Endothelial cell of umbilical vein (primary cell): ENCODE data around the gene HSPA9. TPM values are rescaled to one million over a fixed set of nuclear protein-coding genes. Genes with fewer than 3 reads are reported as not detected.

Experiments used
- BruUV-seq: library from RNA; stranded (reverse); fragments of 400-500 nt; replicated peaks from 2 replicates; lab custom pipeline; 2021; lab: Mats Ljungman, UMichigan
- CTCF ChIA-PET: fragments of 300-600, 350-600 bp; sonication (Branson Sonifier 250); formaldehyde crosslinking; loops from one replicate; lab custom pipeline; 2021; ENCODE audit warnings: antibody characterized with exemption, inconsistent platforms; lab: Charles Lee
- POLR2A ChIA-PET: fragments of 300-600, 350-600 bp; sonication (Branson Sonifier 250); formaldehyde crosslinking; loops from one replicate; lab custom pipeline; 2021; ENCODE audit warnings: antibody characterized with exemption, inconsistent platforms; lab: Charles Lee
- DNase-seq: peaks from one replicate; pipeline ENCODE4 v3.0.0-alpha.2; 2011; ENCODE audit warnings: low read depth, low spot score
- FAIRE-seq: peaks from 2 replicates; lab custom pipeline; 2011; peaks lifted over from hg19 to GRCh38; lab: Jason Lieb, UNC
- H2AFZ ChIP-seq: 2 replicates; pipeline ENCODE4 v1.6.0; 2012; ENCODE audit warnings: low read depth, low read length, control low read depth, inconsistent platforms
- H3K27ac ChIP-seq: 2 replicates; pipeline ENCODE4 v1.5.1; 2011; ENCODE audit warnings: low read depth, mild to moderate bottlenecking, control low read depth, low read length, moderate library complexity; ENCODE audit not compliant: insufficient read depth
- H3K27me3 ChIP-seq, 2 experiments: 2 replicates each; pipeline versions ENCODE4 v1.6.0 to v1.6.1; 2011; ENCODE audit warnings: low read length in 2 of 2, mixed read lengths in 1 of 2; ENCODE audit not compliant: control insufficient read depth in 2 of 2, insufficient read depth in 2 of 2
- H3K36me3 ChIP-seq, 2 experiments: 2 replicates in 1 of 2; 3 replicates in 1 of 2; pipeline ENCODE4 v1.5.1; 2011; ENCODE audit warnings: low read length in 2 of 2, mild to moderate bottlenecking in 1 of 2, moderate library complexity in 1 of 2; ENCODE audit not compliant: control insufficient read depth in 2 of 2, insufficient read depth in 2 of 2; ENCODE audit errors: extremely low read depth in 1 of 2
- H3K4me1 ChIP-seq: 3 replicates; pipeline ENCODE4 v1.5.1; 2011; ENCODE audit warnings: mild to moderate bottlenecking, low read length; ENCODE audit not compliant: control insufficient read depth, insufficient read depth; ENCODE audit errors: extremely low read depth
- H3K4me2 ChIP-seq: 2 replicates; pipeline ENCODE4 v1.6.1; 2011; ENCODE audit warnings: low read length, control low read depth, mixed read lengths; ENCODE audit not compliant: insufficient read depth
- H3K4me3 ChIP-seq, 3 experiments: fragments of 200-600 bp in 1 of 3; sonication (generic), shearing (Covaris generic) in 1 of 3; replicated peaks in 1 of 3; 2 replicates each; pipeline ENCODE4 v1.5.1; 2011 to 2016; ENCODE audit warnings: control low read depth in 3 of 3, low read length in 3 of 3, mild to moderate bottlenecking in 2 of 3, inconsistent platforms in 1 of 3, low read depth in 1 of 3, moderate library complexity in 1 of 3; ENCODE audit not compliant: insufficient read depth in 1 of 3
- H3K79me2 ChIP-seq: 2 replicates; pipeline ENCODE4 v1.6.0; 2012; ENCODE audit warnings: low read length, inconsistent platforms; ENCODE audit not compliant: control insufficient read depth, insufficient read depth
- H3K9ac ChIP-seq: replicated peaks from 2 replicates; pipeline ENCODE3; 2011; ENCODE audit warnings: low read length, control low read depth; ENCODE audit not compliant: insufficient read depth; ENCODE audit errors: extremely low read depth
- H3K9me1 ChIP-seq: replicated peaks from 3 replicates; pipeline ENCODE4 v1.6.0; 2011; ENCODE audit warnings: mild to moderate bottlenecking, low read length; ENCODE audit not compliant: control insufficient read depth, insufficient read depth; ENCODE audit errors: extremely low read depth
- H3K9me3 ChIP-seq: replicated peaks from 2 replicates; pipeline ENCODE4 v1.5.1; 2012; ENCODE audit warnings: low read length, inconsistent platforms; ENCODE audit not compliant: control insufficient read depth, insufficient read depth
- H4K20me1 ChIP-seq: replicated peaks from 2 replicates; pipeline ENCODE3; 2011; ENCODE audit warnings: mild to moderate bottlenecking, low read length; ENCODE audit not compliant: control insufficient read depth, insufficient read depth; ENCODE audit errors: extremely low read depth
- EZH2 ChIP-seq: IDR thresholded peaks from 2 replicates; pipeline ENCODE4 v1.6.1; 2012; ENCODE audit warnings: borderline replicate concordance, low read depth, mild to moderate bottlenecking, moderate library complexity, low read length, inconsistent platforms; ENCODE audit not compliant: severe bottlenecking
- FOS ChIP-seq: IDR thresholded peaks from 2 replicates; pipeline ENCODE4 v1.6.1; 2011; ENCODE audit warnings: mild to moderate bottlenecking, low read length, moderate library complexity, borderline replicate concordance; ENCODE audit not compliant: insufficient read depth
- GATA2 ChIP-seq: IDR thresholded peaks from 2 replicates; pipeline ENCODE4 v1.7.0; 2011; ENCODE audit warnings: low read depth, mild to moderate bottlenecking, moderate library complexity, mixed read lengths, low read length; ENCODE audit not compliant: insufficient read length, insufficient read depth
- JUN ChIP-seq: IDR thresholded peaks from 2 replicates; pipeline ENCODE4 v1.6.1; 2011; ENCODE audit warnings: borderline replicate concordance, low read depth; ENCODE audit not compliant: insufficient read length, insufficient read depth
- MYC ChIP-seq: IDR thresholded peaks from one replicate; pipeline ENCODE4 v1.6.1; 2011; ENCODE audit warnings: mild to moderate bottlenecking, low read depth, low read length
- POLR2A ChIP-seq: IDR thresholded peaks from 2 replicates; pipeline ENCODE4 v1.6.1; 2012; ENCODE audit warnings: low read depth, mild to moderate bottlenecking, control low read depth, low read length
- POLR2AphosphoS5 ChIP-seq: IDR thresholded peaks from 2 replicates; pipeline ENCODE4 v1.6.1; 2012; ENCODE audit warnings: low read depth, mild to moderate bottlenecking, control low read depth, low read length, moderate library complexity; ENCODE audit not compliant: insufficient read depth
- dilution Hi-C: fragments of 300-500 bp; cut with MboI; formaldehyde crosslinking; loops from one replicate; pipeline ENCODE4 v1.15.0; 2019; ENCODE audit warnings: low sequenced_read_pairs; ENCODE audit not compliant: extremely low pct_ligation_motif_present
- intact Hi-C: fragments of 100-400 bp; cut with micrococcal nuclease; formaldehyde crosslinking; loops from one replicate; pipeline ENCODE4 v1.10.0; 2022
- polyA plus RNA-seq, 4 experiments: library from polyadenylated mRNA; depleted of rRNA in 3 of 4; stranded (reverse) in 3 of 4; unstranded in 1 of 4; fragments of >200 nt; gene quantifications; 2 replicates each; pipeline versions ENCODE4 v1.2.1 to v1.2.3, GENCODE V29; 2011 to 2012; ENCODE audit warnings: missing spikeins in 1 of 4
- total RNA-seq: library from RNA; stranded (reverse); gene quantifications from 2 replicates; pipeline ENCODE4 v1.2.3, GENCODE V29; 2021
- TF ChIP-seq, protein P1 (sequence below), 2 donors: IDR thresholded peaks; 1 replicate in 1 of 2; 2 replicates in 1 of 2; pipeline ENCODE4 v1.5.1; 2011; ENCODE audit warnings: low read length in 2 of 2, mild to moderate bottlenecking in 2 of 2, moderate library complexity in 2 of 2, control low read depth in 1 of 2, inconsistent platforms in 1 of 2, low read depth in 1 of 2; ENCODE audit not compliant: insufficient read depth in 1 of 2; ENCODE audit errors: extremely low read depth in 1 of 2
- TF ChIP-seq, protein P2 (sequence below): IDR thresholded peaks from 2 replicates; pipeline ENCODE4 v1.6.1; 2011; ENCODE audit not compliant: insufficient read depth, insufficient read length

HSPA9 gene
- total and polyA plus RNA-seq, 2 donors (not counting 3 experiments of a cell fraction or from before 2014, with no cell fraction given), result 99.6 to 192 TPM

DNA sequence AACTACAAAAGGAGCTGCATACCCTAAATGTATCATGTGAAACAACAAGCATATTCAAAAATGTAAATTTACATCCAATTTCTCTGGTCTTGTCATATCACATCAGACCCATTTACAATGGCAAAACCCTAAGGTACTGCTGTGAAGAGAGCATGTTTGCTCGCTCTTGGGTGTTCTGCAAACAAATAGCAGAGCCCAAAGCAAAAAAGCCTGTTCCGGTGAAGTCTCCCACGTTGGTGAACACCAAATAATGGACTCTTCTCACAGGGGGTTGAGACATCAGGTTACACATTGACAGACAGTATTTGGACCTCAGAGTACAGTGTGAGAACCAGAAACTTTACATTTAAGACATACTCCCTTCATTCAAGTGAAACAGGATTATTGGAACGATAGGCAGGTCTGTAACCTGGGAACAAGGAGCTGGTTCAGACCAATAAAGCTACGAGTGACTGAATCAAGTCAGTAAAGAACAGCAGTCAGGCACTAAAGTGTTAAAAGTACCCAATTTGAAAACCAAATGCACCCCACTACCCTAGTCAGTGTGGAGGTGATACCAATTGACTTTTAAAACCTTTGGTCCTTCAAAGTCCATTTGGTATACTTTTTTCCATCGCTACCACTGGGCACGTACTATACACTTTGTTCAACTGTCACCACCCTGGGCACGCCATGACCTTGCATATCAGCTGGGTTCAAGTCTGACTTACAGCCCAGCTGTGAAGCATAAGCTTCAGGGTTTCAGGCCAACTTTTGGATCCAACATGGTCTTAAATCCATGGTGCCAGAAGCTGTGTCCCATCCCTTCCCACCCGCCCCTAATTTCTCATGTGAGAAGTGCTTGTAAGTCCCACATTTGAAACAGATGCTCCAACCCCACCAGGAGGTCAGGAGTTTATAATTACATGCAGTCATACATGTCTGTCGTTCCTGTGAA is 68.6 kb downstream of the HSPA9 start:
- H3K9ac ChIP-seq, result no peak overlapping the region
- H3K4me1 ChIP-seq, result no peaks in the 10 kb centered on the region
- CTCF ChIA-PET, result no interaction called here
- no peak overlapping the region for H3K27ac ChIP-seq
- H3K9me3 ChIP-seq, result no peaks in the 10 kb centered on the region
- H3K4me2 ChIP-seq, result no peak overlapping the region
- H3K27me3 ChIP-seq, result no peaks in the 10 kb centered on the region
- H3K79me2 ChIP-seq, result peaks cover 2% of the 10 kb centered on the region
- POLR2A ChIA-PET, result no interaction called here
- no peaks in the 10 kb centered on the region for H4K20me1 ChIP-seq
- dilution Hi-C loops, result no loop called here
- intact Hi-C loops, result no loop called here
- TF ChIP-seq MYC, result no peak
- TF ChIP-seq, protein P1, sequence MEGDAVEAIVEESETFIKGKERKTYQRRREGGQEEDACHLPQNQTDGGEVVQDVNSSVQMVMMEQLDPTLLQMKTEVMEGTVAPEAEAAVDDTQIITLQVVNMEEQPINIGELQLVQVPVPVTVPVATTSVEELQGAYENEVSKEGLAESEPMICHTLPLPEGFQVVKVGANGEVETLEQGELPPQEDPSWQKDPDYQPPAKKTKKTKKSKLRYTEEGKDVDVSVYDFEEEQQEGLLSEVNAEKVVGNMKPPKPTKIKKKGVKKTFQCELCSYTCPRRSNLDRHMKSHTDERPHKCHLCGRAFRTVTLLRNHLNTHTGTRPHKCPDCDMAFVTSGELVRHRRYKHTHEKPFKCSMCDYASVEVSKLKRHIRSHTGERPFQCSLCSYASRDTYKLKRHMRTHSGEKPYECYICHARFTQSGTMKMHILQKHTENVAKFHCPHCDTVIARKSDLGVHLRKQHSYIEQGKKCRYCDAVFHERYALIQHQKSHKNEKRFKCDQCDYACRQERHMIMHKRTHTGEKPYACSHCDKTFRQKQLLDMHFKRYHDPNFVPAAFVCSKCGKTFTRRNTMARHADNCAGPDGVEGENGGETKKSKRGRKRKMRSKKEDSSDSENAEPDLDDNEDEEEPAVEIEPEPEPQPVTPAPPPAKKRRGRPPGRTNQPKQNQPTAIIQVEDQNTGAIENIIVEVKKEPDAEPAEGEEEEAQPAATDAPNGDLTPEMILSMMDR (IDR thresholded peaks at IDR 0.05; ENCODE audit: extremely low read depth in 1 of 2, insufficient read depth in 1 of 2, low read depth in 1 of 2, low read length in 2 of 2), result no peak
- TF ChIP-seq POLR2A, result no peak
- H3K4me3 ChIP-seq, result no peak overlapping the region
- H3K9me1 ChIP-seq, result no peaks in the 10 kb centered on the region
- peaks cover 13 to 14% of the 10 kb centered on the region in 2 experiments for H3K36me3 ChIP-seq
- FAIRE-seq, result no peak
- no peak for DNase-seq
- BruUV-seq, result no TSS peak
- no peak overlapping the region for H2AFZ ChIP-seq

DNA sequence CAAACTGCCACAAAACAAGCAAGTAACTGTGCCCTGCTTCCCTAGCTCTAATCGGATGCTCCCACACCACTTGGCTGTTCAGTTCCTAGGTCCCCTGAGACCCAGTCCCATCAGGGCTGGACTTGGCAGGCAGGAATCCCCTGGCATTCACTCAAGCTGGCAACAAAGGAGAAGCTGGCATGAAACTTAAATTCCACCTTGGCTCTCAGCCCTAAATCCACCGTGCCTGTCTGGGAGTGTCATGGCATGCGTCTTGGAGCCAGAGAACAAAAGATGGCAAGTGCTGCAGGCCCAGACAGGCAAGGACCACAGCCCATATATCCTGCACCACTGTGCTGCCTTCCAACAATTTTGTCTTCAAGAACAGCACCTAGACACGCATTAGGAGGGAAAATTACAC is 70.4 kb downstream of the HSPA9 start:
- ChIA-PET CTCF (interaction anchor here (1.2 to 4.1 kb wide), 10 partner anchors 9 to 757 kb away, joined by 6 to 207 read pairs (median 18); partner anchors contain the start of genes BRD8, EGR1, KIF20A and REEP2), POLR2A (interaction anchor here (1.6 kb wide), 1 partner anchor 39 kb away, joined by 5 read pairs; no protein-coding TSS in a partner anchor)
- FAIRE-seq, result no peak
- dilution Hi-C loops (no loop called here), intact Hi-C loops (loop anchor here (5.0 kb wide), 1 partner anchor 152 kb away; the partner anchor contains the start of gene KDM3B)
- Histone ChIP-seq H2AFZ (no peak overlapping the region), H3K36me3 (peaks cover 7 to 11% of the 10 kb centered on the region in 2 experiments), H3K27ac (no peak overlapping the region), H3K9ac (no peak overlapping the region), H3K27me3 (no peaks in the 10 kb centered on the region), H3K79me2 (no peaks in the 10 kb centered on the region), H4K20me1 (no peaks in the 10 kb centered on the region), H3K4me3 (no peak overlapping the region), H3K9me1 (no peaks in the 10 kb centered on the region), H3K4me1 (no peaks in the 10 kb centered on the region), H3K4me2 (no peak overlapping the region), H3K9me3 (no peaks in the 10 kb centered on the region)
- TF ChIP-seq POLR2A (no peak), FOS (no peak), MYC (no peak), POLR2AphosphoS5 (no peak), EZH2 (no peak), GATA2 (no peak), JUN (no peak)
- TF ChIP-seq, protein P2, sequence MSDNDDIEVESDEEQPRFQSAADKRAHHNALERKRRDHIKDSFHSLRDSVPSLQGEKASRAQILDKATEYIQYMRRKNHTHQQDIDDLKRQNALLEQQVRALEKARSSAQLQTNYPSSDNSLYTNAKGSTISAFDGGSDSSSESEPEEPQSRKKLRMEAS, result no peak
- TF ChIP-seq, protein P1 (IDR thresholded peaks at IDR 0.05; ENCODE audit: extremely low read depth in 1 of 2, insufficient read depth in 1 of 2, low read depth in 1 of 2, low read length in 2 of 2), result no peak
- no TSS peak for BruUV-seq
- peak; percentile 14 for DNase-seq
